BJ (cell line): ENCODE data around the gene MRPL58. TPM values are rescaled to one million over a fixed set of nuclear protein-coding genes. Genes with fewer than 3 reads are reported as not detected.

ENCODE experiments used
- CTCF ChIA-PET: fragments of 350-600 bp; formaldehyde crosslinking; extraction: SDS; loops from one replicate; lab custom pipeline; 2021; ENCODE audit warnings: antibody characterized with exemption, inconsistent platforms; lab: Yijun Ruan, JAX
- POLR2A ChIA-PET: fragments of 300-600 bp; sonication (Branson Sonifier 250); formaldehyde crosslinking; extraction: SDS; loops from one replicate; lab custom pipeline; 2021; ENCODE audit warnings: antibody characterized with exemption; lab: Charles Lee
- DNase-seq: peaks from one replicate; pipeline ENCODE4 v3.0.0-alpha.2; 2011; ENCODE audit warnings: low read depth
- H3K27me3 ChIP-seq: 2 replicates; pipeline ENCODE4 v1.6.0; 2011; ENCODE audit warnings: low read length; ENCODE audit not compliant: control insufficient read depth, insufficient read depth
- H3K36me3 ChIP-seq: 2 replicates; pipeline ENCODE4 v1.5.1; 2011; ENCODE audit warnings: low read length; ENCODE audit not compliant: control insufficient read depth, insufficient read depth
- H3K4me3 ChIP-seq: 2 replicates; pipeline ENCODE4 v1.5.1; 2011; ENCODE audit warnings: low read depth, mild to moderate bottlenecking, control low read depth, low read length
- CTCF ChIP-seq: IDR thresholded peaks from 2 replicates; pipeline ENCODE4 v1.5.1; 2011; ENCODE audit warnings: low read depth, mild to moderate bottlenecking, control low read depth, inconsistent platforms, low read length, moderate library complexity; ENCODE audit not compliant: insufficient read depth
- polyA plus RNA-seq: library from polyadenylated mRNA; depleted of rRNA; stranded (reverse); fragments of >200 nt; gene quantifications from 2 replicates; pipeline ENCODE4 v1.2.3, GENCODE V29; 2011

The MRPL58 gene
- polyA plus RNA-seq, 1 experiment, result 44.2 TPM

- DNase-seq, result no peak
- CTCF ChIA-PET, result interaction anchor here (0.7 to 1.4 kb wide), 5 partner anchors 20 to 249 kb away, joined by 4 read pairs; no protein-coding TSS in a partner anchor
- no peak for TF ChIP-seq CTCF
- peaks cover under 1% of the 10 kb centered on the region for H3K36me3 ChIP-seq
- H3K4me3 ChIP-seq, result no peak overlapping the region
- H3K27me3 ChIP-seq, result no peaks in the 10 kb centered on the region
- POLR2A ChIA-PET, result interaction anchor here (0.7 kb wide), 1 partner anchor 93 kb away, joined by 8 read pairs; the partner anchor contains the start of gene SLC16A5
Measured at GRCh38 chr17:74994440-74994839, 18.0 kb upstream of the MRPL58 start.

GRCh38 chr17:74995847-74996246 lies 16.6 kb upstream of the MRPL58 start:
- H3K4me3 ChIP-seq, result no peak overlapping the region
- TF ChIP-seq CTCF, result no peak
- ChIA-PET POLR2A (no interaction called here), CTCF (interaction anchor here (1.5 to 1.8 kb wide), 3 partner anchors 9 to 34 kb away, joined by 4 to 7 read pairs (median 4); partner anchors contain the start of gene MRPL58)
- peaks cover 5% of the 10 kb centered on the region for H3K36me3 ChIP-seq
- no peaks in the 10 kb centered on the region for H3K27me3 ChIP-seq
- no peak for DNase-seq

DNA sequence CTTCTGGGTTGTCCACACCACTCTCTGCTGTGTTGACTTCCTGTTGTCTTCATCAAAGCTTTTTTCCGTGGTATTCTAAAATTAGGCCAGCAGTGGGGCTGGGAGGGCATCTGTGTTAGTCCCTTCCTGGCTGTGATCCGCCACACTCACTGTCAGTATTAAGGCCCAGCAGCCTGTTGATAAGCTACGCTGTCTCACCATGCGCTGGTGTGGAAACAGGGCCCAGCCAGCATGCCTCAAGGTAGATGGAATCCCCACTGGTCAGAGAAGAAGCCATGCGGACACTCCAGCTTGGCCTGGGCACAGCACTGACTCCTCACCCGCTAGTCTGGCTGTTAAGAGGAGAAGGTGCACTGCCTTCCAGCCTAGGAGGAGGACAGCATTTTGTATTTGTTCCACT lies 13.7 kb upstream of the MRPL58 start:
- ChIA-PET POLR2A (no interaction called here), CTCF (interaction anchor here (0.6 to 4.1 kb wide), 5 partner anchors 10 to 35 kb away, joined by 3 to 23 read pairs (median 6); partner anchors contain the start of genes CDR2L, HID1 and MRPL58)
- TF ChIP-seq CTCF, result no peak
- Histone ChIP-seq H3K36me3 (peaks cover 17% of the 10 kb centered on the region), H3K4me3 (no peak overlapping the region), H3K27me3 (no peaks in the 10 kb centered on the region)
- no peak for DNase-seq

- Histone ChIP-seq H3K27me3 (no peaks in the 10 kb centered on the region), H3K36me3 (peaks cover 23% of the 10 kb centered on the region), H3K4me3 (no peak overlapping the region)
- POLR2A ChIA-PET, result no interaction called here
- CTCF ChIA-PET, result interaction anchor here (0.6 to 4.1 kb wide), 7 partner anchors 9 to 45 kb away, joined by 3 to 23 read pairs (median 5); partner anchors contain the start of genes CDR2L, HID1 and MRPL58
- no peak for DNase-seq
- no peak for TF ChIP-seq CTCF
Measured at GRCh38 chr17:74999523-74999922, 12.9 kb upstream of the MRPL58 start.

DNA sequence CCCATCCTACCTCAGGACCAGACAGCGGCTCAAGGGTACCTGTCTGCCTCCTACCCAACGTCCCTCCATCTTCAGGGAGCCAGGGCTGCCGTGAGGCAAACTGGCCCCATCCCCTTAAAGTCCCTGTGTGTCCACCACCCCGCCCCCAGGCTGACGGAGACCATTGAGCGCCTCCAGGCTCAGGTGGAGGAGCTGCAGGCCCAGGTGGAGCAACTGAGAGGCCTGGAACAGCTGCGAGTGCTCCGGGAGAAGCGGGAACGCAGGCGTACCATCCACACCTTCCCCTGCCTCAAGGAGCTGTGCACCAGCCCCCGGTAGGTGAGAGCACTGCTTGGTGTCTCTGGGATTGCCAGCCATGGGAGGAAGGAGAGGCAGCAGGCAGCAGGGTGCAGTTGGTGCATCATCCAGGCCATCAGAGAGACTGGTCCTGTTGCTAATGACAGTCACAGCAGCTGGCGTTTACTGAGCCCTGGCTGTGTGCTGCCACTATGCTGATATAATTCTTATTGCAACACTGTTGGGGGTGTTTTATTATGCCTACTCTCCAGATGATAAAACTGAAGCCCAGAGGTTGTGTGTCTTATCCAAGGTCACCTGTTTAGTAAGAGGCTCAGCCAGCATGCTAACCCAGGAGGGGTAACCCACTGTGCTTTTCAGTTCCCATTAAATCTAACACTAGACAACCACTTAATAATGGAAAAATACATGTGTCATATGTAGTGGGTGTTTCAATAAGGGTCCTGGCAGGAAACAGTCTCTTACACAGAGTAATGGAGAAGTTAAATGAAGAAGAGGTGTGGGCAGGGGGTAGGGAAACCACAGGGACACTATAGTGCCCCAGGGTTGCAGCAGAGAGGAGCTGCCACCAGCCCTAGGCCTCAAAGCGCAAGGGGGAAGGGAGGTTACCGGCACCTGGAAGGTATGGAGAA lies 10.3 kb upstream of the MRPL58 start:
- DNase-seq, result no peak
- POLR2A ChIA-PET, result no interaction called here
- peaks cover 30% of the 10 kb centered on the region for H3K36me3 ChIP-seq
- no peak for TF ChIP-seq CTCF
- no peaks in the 10 kb centered on the region for H3K27me3 ChIP-seq
- no peak overlapping the region for H3K4me3 ChIP-seq
- CTCF ChIA-PET, result interaction anchor here (0.8 to 4.1 kb wide), 2 partner anchors 10 to 45 kb away, joined by 3 to 23 read pairs; partner anchors contain the start of gene MRPL58
